ENCODE measurements around the gene MOB1B.

The MOB1B gene

DNA sequence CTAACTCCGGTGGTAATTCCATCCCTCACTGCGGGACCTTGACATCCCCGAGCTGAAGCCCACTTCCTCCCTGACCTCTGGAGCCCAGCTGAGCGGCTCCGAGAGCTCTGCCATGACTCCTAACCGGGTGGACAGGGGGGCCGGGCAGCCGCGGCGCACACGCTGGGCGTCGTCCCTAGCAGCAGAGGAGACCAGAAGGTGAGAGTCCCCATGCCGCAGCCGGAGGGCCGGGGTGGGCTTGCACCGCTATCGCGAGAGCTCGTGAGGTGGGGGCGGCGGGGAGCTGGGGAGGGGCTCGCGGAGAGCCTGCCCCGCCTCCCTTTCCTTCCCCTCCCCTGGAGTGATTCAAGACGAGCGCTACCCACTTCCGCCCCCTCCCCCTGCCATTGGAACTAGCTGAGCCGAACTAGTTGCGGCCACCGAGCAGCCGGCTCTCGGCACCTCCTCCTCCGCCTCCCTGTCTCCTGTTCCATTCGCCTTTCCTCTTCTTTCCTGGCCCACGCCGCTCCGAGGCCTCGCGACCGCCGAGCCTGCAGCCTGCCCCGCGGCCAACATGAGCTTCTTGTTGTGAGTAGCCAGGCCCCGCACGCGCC lies at the start of gene MOB1B:
Gene MOB1B, plus strand, starts transcription at position 386 of the 593 bp plus-strand sequence. Its CDS starts 168 bp downstream, at position 554.
- peak within 1 kb of the TSS; percentile 56; the same call in 1 of the 2 replicates for H3K9ac ChIP-seq (ENCODE audit: low read length)
- no peaks in the 10 kb centered on the region for H3K79me2 ChIP-seq (ENCODE audit: low read length)
- H2AFZ ChIP-seq (ENCODE audit: low read length), result peak within 1 kb of the TSS; percentile 100
- H3K27me3 ChIP-seq (replicated peaks; ENCODE audit: insufficient read depth, low read length), result 0 out of 2 replicates have a peak, but pooled peaks cover 4% of the 10 kb centered on the region
- H3K4me1 ChIP-seq (ENCODE audit: low read length), result no peaks in the 10 kb centered on the region
- H3K4me2 ChIP-seq (ENCODE audit: low read depth, low read length), result peak within 1 kb of the TSS; percentile 99
- H3K36me3 ChIP-seq (replicated peaks; ENCODE audit: insufficient read depth, low read length), result no peaks in the 10 kb centered on the region
- H4K20me1 ChIP-seq (ENCODE audit: insufficient read depth, low read length), result no peaks in the 10 kb centered on the region
- H3K9me2 ChIP-seq (replicated peaks; ENCODE audit: insufficient read depth, low read length), result no peaks in the 10 kb centered on the region
- no peaks in the 10 kb centered on the region for H3F3A ChIP-seq (ENCODE audit: insufficient read depth, low read length)
- peak; percentile 68 for DNase-seq
- no peaks in the 10 kb centered on the region for H3K9me3 ChIP-seq (replicated peaks; ENCODE audit: insufficient read depth, low read length)
- TF ChIP-seq EZH2 (optimal IDR thresholded peaks at IDR 0.05; ENCODE audit: low read depth, low read length) (no peak), EZH2phosphoT487 (IDR thresholded peaks at IDR 0.05; ENCODE audit: low read length) (no peak)
- TF ChIP-seq, protein P1, sequence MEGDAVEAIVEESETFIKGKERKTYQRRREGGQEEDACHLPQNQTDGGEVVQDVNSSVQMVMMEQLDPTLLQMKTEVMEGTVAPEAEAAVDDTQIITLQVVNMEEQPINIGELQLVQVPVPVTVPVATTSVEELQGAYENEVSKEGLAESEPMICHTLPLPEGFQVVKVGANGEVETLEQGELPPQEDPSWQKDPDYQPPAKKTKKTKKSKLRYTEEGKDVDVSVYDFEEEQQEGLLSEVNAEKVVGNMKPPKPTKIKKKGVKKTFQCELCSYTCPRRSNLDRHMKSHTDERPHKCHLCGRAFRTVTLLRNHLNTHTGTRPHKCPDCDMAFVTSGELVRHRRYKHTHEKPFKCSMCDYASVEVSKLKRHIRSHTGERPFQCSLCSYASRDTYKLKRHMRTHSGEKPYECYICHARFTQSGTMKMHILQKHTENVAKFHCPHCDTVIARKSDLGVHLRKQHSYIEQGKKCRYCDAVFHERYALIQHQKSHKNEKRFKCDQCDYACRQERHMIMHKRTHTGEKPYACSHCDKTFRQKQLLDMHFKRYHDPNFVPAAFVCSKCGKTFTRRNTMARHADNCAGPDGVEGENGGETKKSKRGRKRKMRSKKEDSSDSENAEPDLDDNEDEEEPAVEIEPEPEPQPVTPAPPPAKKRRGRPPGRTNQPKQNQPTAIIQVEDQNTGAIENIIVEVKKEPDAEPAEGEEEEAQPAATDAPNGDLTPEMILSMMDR (IDR thresholded peaks at IDR 0.05; ENCODE audit: low read length), result 0 out of 2 replicates have a peak, but pooled peaks have one; percentile 28
- peak within 1 kb of the TSS; percentile 94 for H3K4me3 ChIP-seq (ENCODE audit: low read length)
- H3K27ac ChIP-seq (ENCODE audit: low read length), result no peak within 1 kb of the TSS

DNA sequence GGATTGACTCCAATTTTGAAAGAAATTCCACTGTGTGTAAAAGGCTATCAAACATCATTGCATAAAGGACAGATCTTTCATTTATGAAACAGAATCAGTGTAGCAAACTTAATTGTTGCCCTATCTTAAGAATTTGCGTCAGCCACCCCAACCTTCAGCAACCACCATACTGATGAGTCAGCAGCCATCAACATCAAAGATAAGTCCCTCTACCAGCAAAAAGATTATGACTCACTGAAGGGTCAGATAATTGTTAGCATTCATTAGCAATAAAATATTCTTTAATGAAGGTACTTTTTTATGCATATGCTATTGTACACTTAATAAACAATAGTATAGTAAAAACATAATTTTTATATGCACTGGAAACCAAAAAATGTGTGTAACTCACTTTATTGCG lies 46.7 kb upstream of the MOB1B start:
- H3K4me3 ChIP-seq (ENCODE audit: low read length), result no peak overlapping the region
- H3K4me1 ChIP-seq (ENCODE audit: low read length), result no peaks in the 10 kb centered on the region
- H3K9me3 ChIP-seq (replicated peaks; ENCODE audit: insufficient read depth, low read length), result no peaks in the 10 kb centered on the region
- H3K27ac ChIP-seq (ENCODE audit: low read length), result no peak overlapping the region
- no peaks in the 10 kb centered on the region for H4K20me1 ChIP-seq (ENCODE audit: insufficient read depth, low read length)
- DNase-seq, result no peak
- TF ChIP-seq EZH2phosphoT487 (IDR thresholded peaks at IDR 0.05; ENCODE audit: low read length), result no peak
- TF ChIP-seq EZH2 (optimal IDR thresholded peaks at IDR 0.05; ENCODE audit: low read depth, low read length), result no peak
- TF ChIP-seq, protein P1 (IDR thresholded peaks at IDR 0.05; ENCODE audit: low read length), result no peak
- no peaks in the 10 kb centered on the region for H3F3A ChIP-seq (ENCODE audit: insufficient read depth, low read length)
- no peaks in the 10 kb centered on the region for H3K9me2 ChIP-seq (replicated peaks; ENCODE audit: insufficient read depth, low read length)
- H3K4me2 ChIP-seq (ENCODE audit: low read depth, low read length), result no peak overlapping the region
- H3K36me3 ChIP-seq (replicated peaks; ENCODE audit: insufficient read depth, low read length), result no peaks in the 10 kb centered on the region
- no peak overlapping the region for H3K9ac ChIP-seq (ENCODE audit: low read length)
- no peaks in the 10 kb centered on the region for H3K79me2 ChIP-seq (ENCODE audit: low read length)
- H2AFZ ChIP-seq (ENCODE audit: low read length), result no peak overlapping the region
- H3K27me3 ChIP-seq (replicated peaks; ENCODE audit: insufficient read depth, low read length), result no peaks in the 10 kb centered on the region

DNA sequence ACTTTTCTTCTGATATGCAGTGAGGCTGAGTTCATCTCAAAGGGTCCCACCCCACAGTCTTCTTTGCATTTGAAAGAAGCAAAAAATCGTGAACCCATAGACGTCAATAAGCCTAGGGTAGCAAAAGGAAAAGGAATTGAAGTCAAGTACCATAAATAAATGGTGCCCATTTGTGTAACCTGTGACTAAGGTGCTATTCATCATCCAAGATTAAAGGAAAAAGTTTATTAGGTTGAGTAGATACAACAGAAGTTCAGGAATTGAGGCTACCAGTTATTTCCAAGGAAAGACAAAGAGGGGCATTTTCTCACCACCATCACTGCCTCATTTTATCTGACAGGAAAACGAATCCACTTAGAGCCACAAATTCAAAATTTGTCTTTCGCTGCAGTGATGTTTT lies 43.7 kb upstream of the MOB1B start:
- Histone ChIP-seq H4K20me1 (ENCODE audit: insufficient read depth, low read length) (no peaks in the 10 kb centered on the region), H3K4me2 (ENCODE audit: low read depth, low read length) (no peak overlapping the region), H3K9me3 (replicated peaks; ENCODE audit: insufficient read depth, low read length) (no peaks in the 10 kb centered on the region), H3K9ac (ENCODE audit: low read length) (no peak overlapping the region), H2AFZ (ENCODE audit: low read length) (no peak overlapping the region), H3K79me2 (ENCODE audit: low read length) (no peaks in the 10 kb centered on the region), H3K4me3 (ENCODE audit: low read length) (no peak overlapping the region), H3K36me3 (replicated peaks; ENCODE audit: insufficient read depth, low read length) (no peaks in the 10 kb centered on the region), H3K27me3 (replicated peaks; ENCODE audit: insufficient read depth, low read length) (no peaks in the 10 kb centered on the region), H3F3A (ENCODE audit: insufficient read depth, low read length) (no peaks in the 10 kb centered on the region), H3K27ac (ENCODE audit: low read length) (no peak overlapping the region), H3K4me1 (ENCODE audit: low read length) (no peaks in the 10 kb centered on the region), H3K9me2 (replicated peaks; ENCODE audit: insufficient read depth, low read length) (no peaks in the 10 kb centered on the region)
- no peak for TF ChIP-seq EZH2 (optimal IDR thresholded peaks at IDR 0.05; ENCODE audit: low read depth, low read length)
- TF ChIP-seq, protein P1 (IDR thresholded peaks at IDR 0.05; ENCODE audit: low read length), result no peak
- TF ChIP-seq EZH2phosphoT487 (IDR thresholded peaks at IDR 0.05; ENCODE audit: low read length), result no peak
- no peak for DNase-seq

All from MM.1S (cell line).